Activated CD4-positive, alpha-beta T cell treated with anti-CD3 and anti-CD28 coated beads, Interleukin-2, amount 10 ng/mL, durations not matched to agents 7 days and 5 days (primary cell): ENCODE measurements around the gene RNF32. TPM values are rescaled to one million over a fixed set of nuclear protein-coding genes. Genes with fewer than 3 reads are reported as not detected.
"Not testable (repeated sequence)": the region's sequence is repeated elsewhere in the genome, so short reads cannot be mapped to it uniquely, and the experiment has no call there.

Experiments
- CTCF ChIA-PET: fragments of 350-600 bp; sonication (Branson Sonifier 250); formaldehyde crosslinking; loops from one replicate; lab custom pipeline; 2021; ENCODE audit warnings: antibody characterized with exemption; lab: Charles Lee
- POLR2A ChIA-PET: fragments of 350-600 bp; sonication (Branson Sonifier 250); formaldehyde crosslinking; loops from one replicate; lab custom pipeline; 2021; ENCODE audit warnings: antibody characterized with exemption; lab: Charles Lee
- DNase-seq: peaks from one replicate; pipeline ENCODE4 v3.0.0-alpha.2; 2020
- H3K27ac Mint-ChIP-seq: one replicate; pipeline ENCODE4 v1.8.0; 2021; ENCODE audit warnings: mild to moderate bottlenecking, moderate library complexity, mixed read lengths
- H3K27me3 Mint-ChIP-seq: one replicate; pipeline ENCODE4 v1.8.0; 2021; ENCODE audit warnings: mixed read lengths
- H3K36me3 Mint-ChIP-seq: one replicate; pipeline ENCODE4 v1.8.0; 2021; ENCODE audit warnings: low read depth, mixed read lengths
- H3K4me1 Mint-ChIP-seq: one replicate; pipeline ENCODE4 v1.8.0; 2021; ENCODE audit warnings: mixed read lengths
- H3K4me3 Mint-ChIP-seq: one replicate; pipeline ENCODE4 v1.8.0; 2021; ENCODE audit warnings: mild to moderate bottlenecking, moderate library complexity, mixed read lengths
- H3K9me3 Mint-ChIP-seq: one replicate; pipeline ENCODE4 v1.8.0; 2021; ENCODE audit warnings: mixed read lengths
- total RNA-seq, 2 experiments: library from RNA; stranded (reverse); gene quantifications; one replicate each; pipeline ENCODE4 v1.2.3, GENCODE V29; 2021

The RNF32 gene
- total RNA-seq, 2 experiments from 2014 or later, result 2.2 TPM

GRCh38 chr7:156675721-156676120 is 35.1 kb downstream of the RNF32 start:
- Mint-ChIP-seq H3K27me3 (no peaks in the 10 kb centered on the region), H3K4me1 (peaks cover 1% of the 10 kb centered on the region), H3K4me3 (no peak overlapping the region), H3K36me3 (no peaks in the 10 kb centered on the region), H3K27ac (no peak overlapping the region), H3K9me3 (no peaks in the 10 kb centered on the region)
- no peak for DNase-seq
- CTCF ChIA-PET, result interaction anchor here (0.9 to 1.1 kb wide), 2 partner anchors 11 to 18 kb away, joined by 3 read pairs; no protein-coding TSS in a partner anchor
- POLR2A ChIA-PET, result no interaction called here

- H3K9me3 Mint-ChIP-seq, result no peaks in the 10 kb centered on the region
- H3K27me3 Mint-ChIP-seq, result no peaks in the 10 kb centered on the region
- ChIA-PET CTCF (no interaction called here), POLR2A (no interaction called here)
- peaks cover 1% of the 10 kb centered on the region for H3K4me1 Mint-ChIP-seq
- no peak overlapping the region for H3K4me3 Mint-ChIP-seq
- H3K27ac Mint-ChIP-seq, result no peak overlapping the region
- no peaks in the 10 kb centered on the region for H3K36me3 Mint-ChIP-seq
- DNase-seq, result no peak
Observed at GRCh38 chr7:156676263-156676662, 35.7 kb downstream of the RNF32 start.

- Mint-ChIP-seq H3K9me3 (no peaks in the 10 kb centered on the region), H3K27me3 (no peaks in the 10 kb centered on the region), H3K27ac (no peak overlapping the region), H3K4me1 (peaks cover 1% of the 10 kb centered on the region), H3K4me3 (no peak overlapping the region), H3K36me3 (no peaks in the 10 kb centered on the region)
- DNase-seq, result no peak
- CTCF ChIA-PET, result interaction anchor here (0.7 kb wide), 1 partner anchor 106 kb away, joined by 3 read pairs; no protein-coding TSS in a partner anchor
- POLR2A ChIA-PET, result no interaction called here
Observed at GRCh38 chr7:156677374-156678054, 36.9 kb downstream of the RNF32 start.

GRCh38 chr7:156680281-156680680 is 39.7 kb downstream of the RNF32 start:
- ChIA-PET CTCF (no interaction called here), POLR2A (no interaction called here)
- H3K36me3 Mint-ChIP-seq, result peaks cover 4% of the 10 kb centered on the region
- H3K9me3 Mint-ChIP-seq, result no peaks in the 10 kb centered on the region
- H3K27ac Mint-ChIP-seq, result no peak overlapping the region
- no peaks in the 10 kb centered on the region for H3K27me3 Mint-ChIP-seq
- H3K4me3 Mint-ChIP-seq, result no peak overlapping the region
- DNase-seq, result no peak
- peaks cover 1% of the 10 kb centered on the region for H3K4me1 Mint-ChIP-seq

GRCh38 chr7:156682928-156683327 is 42.4 kb downstream of the RNF32 start:
- no peaks in the 10 kb centered on the region for H3K9me3 Mint-ChIP-seq
- POLR2A ChIA-PET, result no interaction called here
- DNase-seq, result no peak
- H3K36me3 Mint-ChIP-seq, result peaks cover 4% of the 10 kb centered on the region
- H3K4me3 Mint-ChIP-seq, result no peak overlapping the region
- no peak overlapping the region for H3K27ac Mint-ChIP-seq
- no peaks in the 10 kb centered on the region for H3K27me3 Mint-ChIP-seq
- H3K4me1 Mint-ChIP-seq, result peaks cover 1% of the 10 kb centered on the region
- CTCF ChIA-PET, result interaction anchor here (2.1 kb wide), 1 partner anchor 11 kb away, joined by 4 read pairs; no protein-coding TSS in a partner anchor

GRCh38 chr7:156684251-156684650 is 43.7 kb downstream of the RNF32 start:
- ChIA-PET POLR2A (no interaction called here), CTCF (no interaction called here)
- H3K36me3 Mint-ChIP-seq, result peaks cover 4% of the 10 kb centered on the region
- H3K4me1 Mint-ChIP-seq, result peaks cover 1% of the 10 kb centered on the region
- H3K9me3 Mint-ChIP-seq, result no peaks in the 10 kb centered on the region
- no peak overlapping the region for H3K27ac Mint-ChIP-seq
- DNase-seq, result no peak
- H3K4me3 Mint-ChIP-seq, result no peak overlapping the region
- no peaks in the 10 kb centered on the region for H3K27me3 Mint-ChIP-seq

GRCh38 chr7:156684661-156685060 is 44.1 kb downstream of the RNF32 start:
- DNase-seq, result no peak
- Mint-ChIP-seq H3K36me3 (peaks cover 4% of the 10 kb centered on the region), H3K27me3 (no peaks in the 10 kb centered on the region), H3K4me3 (no peak overlapping the region), H3K4me1 (peaks cover 1% of the 10 kb centered on the region), H3K9me3 (no peaks in the 10 kb centered on the region), H3K27ac (no peak overlapping the region)
- POLR2A ChIA-PET, result no interaction called here
- CTCF ChIA-PET, result no interaction called here

- no peaks in the 10 kb centered on the region for H3K27me3 Mint-ChIP-seq
- peaks cover 11% of the 10 kb centered on the region for H3K9me3 Mint-ChIP-seq
- H3K4me3 Mint-ChIP-seq, result no peak overlapping the region
- ChIA-PET CTCF (no interaction called here), POLR2A (no interaction called here)
- no peak overlapping the region for H3K27ac Mint-ChIP-seq
- no peaks in the 10 kb centered on the region for H3K4me1 Mint-ChIP-seq
- H3K36me3 Mint-ChIP-seq, result peaks cover 17% of the 10 kb centered on the region
- DNase-seq, result no peak
Observed at GRCh38 chr7:156691764-156692163, 51.2 kb downstream of the RNF32 start.

- POLR2A ChIA-PET, result no interaction called here
- Mint-ChIP-seq H3K9me3 (peaks cover 20% of the 10 kb centered on the region), H3K36me3 (peaks cover 27% of the 10 kb centered on the region), H3K4me3 (no peak overlapping the region), H3K27me3 (no peaks in the 10 kb centered on the region), H3K4me1 (no peaks in the 10 kb centered on the region), H3K27ac (no peak overlapping the region)
- CTCF ChIA-PET, result interaction anchor here (1.9 kb wide), 1 partner anchor 17 kb away, joined by 3 read pairs; no protein-coding TSS in a partner anchor
- no peak for DNase-seq
Observed at GRCh38 chr7:156692849-156693248, 52.3 kb downstream of the RNF32 start.

GRCh38 chr7:156693627-156694026 is 53.1 kb downstream of the RNF32 start:
- Mint-ChIP-seq H3K27ac (no peak overlapping the region), H3K4me3 (no peak overlapping the region), H3K4me1 (no peaks in the 10 kb centered on the region), H3K9me3 (peaks cover 22% of the 10 kb centered on the region), H3K36me3 (peaks cover 27% of the 10 kb centered on the region), H3K27me3 (no peaks in the 10 kb centered on the region)
- ChIA-PET CTCF (interaction anchor here (1.6 to 1.9 kb wide), 2 partner anchors 12 to 18 kb away, joined by 3 to 4 read pairs; no protein-coding TSS in a partner anchor), POLR2A (no interaction called here)
- no peak for DNase-seq

GRCh38 chr7:156697283-156697682 is 56.7 kb downstream of the RNF32 start:
- POLR2A ChIA-PET, DNase-seq, H3K4me3 Mint-ChIP-seq, H3K4me1 Mint-ChIP-seq, H3K27me3 Mint-ChIP-seq, H3K27ac Mint-ChIP-seq: not testable (repeated sequence)
- peaks cover 35% of the 10 kb centered on the region for H3K9me3 Mint-ChIP-seq
- CTCF ChIA-PET, result interaction anchor here (1.7 kb wide), 1 partner anchor 7 kb away, joined by 5 read pairs; no protein-coding TSS in a partner anchor
- peaks cover 40% of the 10 kb centered on the region for H3K36me3 Mint-ChIP-seq

- H3K4me1 Mint-ChIP-seq, H3K27me3 Mint-ChIP-seq, DNase-seq, POLR2A ChIA-PET, H3K27ac Mint-ChIP-seq, H3K4me3 Mint-ChIP-seq: not testable (repeated sequence)
- Mint-ChIP-seq H3K36me3 (peaks cover 42% of the 10 kb centered on the region), H3K9me3 (peaks cover 35% of the 10 kb centered on the region)
- CTCF ChIA-PET, result interaction anchor here (1.7 kb wide), 1 partner anchor 9 kb away, joined by 5 read pairs; no protein-coding TSS in a partner anchor
Observed at GRCh38 chr7:156698512-156698911, 57.9 kb downstream of the RNF32 start.

- H3K27me3 Mint-ChIP-seq, POLR2A ChIA-PET, DNase-seq, CTCF ChIA-PET, H3K27ac Mint-ChIP-seq, H3K4me1 Mint-ChIP-seq, H3K4me3 Mint-ChIP-seq: not testable (repeated sequence)
- H3K36me3 Mint-ChIP-seq, result peaks cover 38% of the 10 kb centered on the region
- H3K9me3 Mint-ChIP-seq, result peaks cover 30% of the 10 kb centered on the region
Observed at GRCh38 chr7:156701787-156702186, 61.2 kb downstream of the RNF32 start.
